ENCODE data around the gene RBM33.

GRCh38 chr7:155696747-155697146, 52.3 kb downstream of the RBM33 start:
- TF ChIP-seq CTCF (IDR thresholded peaks at IDR 0.05) (no peak), POLR2A (IDR thresholded peaks at IDR 0.05) (no peak)
